ENCODE measurements around the gene RPL12.

RPL12 gene

DNA sequence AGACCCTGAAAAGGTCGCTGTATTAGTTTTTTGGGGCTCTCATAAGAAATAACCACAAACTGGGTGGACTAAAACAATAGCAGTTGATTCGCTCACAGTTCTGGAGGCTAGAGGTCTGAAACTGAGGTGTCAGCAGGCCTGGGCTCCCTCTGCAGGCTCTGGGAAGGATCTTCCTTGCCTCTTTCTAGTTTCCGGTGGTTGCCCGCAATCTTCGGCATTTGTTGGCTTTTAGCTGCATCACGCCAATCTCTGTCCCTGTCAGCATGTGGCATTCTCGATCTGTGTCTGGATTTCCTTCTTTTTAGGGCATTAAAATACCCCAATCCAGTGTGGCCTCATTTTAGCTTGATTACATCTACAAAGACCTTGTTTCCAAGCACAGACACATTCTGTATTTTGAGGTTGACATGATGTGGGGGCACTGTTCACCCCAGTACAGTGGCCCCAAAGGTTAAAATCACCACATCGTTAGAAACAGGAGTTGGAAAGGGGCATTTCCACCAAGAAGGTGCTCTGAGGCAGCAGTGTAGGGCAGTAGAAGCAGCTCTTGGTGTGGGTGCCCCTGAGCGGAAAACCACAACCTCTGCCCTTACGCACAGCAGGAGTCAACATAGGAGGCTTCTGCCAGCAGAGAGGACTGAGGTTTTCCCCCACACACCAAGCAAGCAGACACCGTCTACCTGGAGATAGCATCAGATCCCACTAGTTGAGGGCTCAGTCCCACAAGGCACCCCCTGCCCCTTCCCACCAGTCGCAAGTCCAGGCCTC is 13.5 kb downstream of the RPL12 start:
- peak; percentile 36 for DNase-seq

DNA sequence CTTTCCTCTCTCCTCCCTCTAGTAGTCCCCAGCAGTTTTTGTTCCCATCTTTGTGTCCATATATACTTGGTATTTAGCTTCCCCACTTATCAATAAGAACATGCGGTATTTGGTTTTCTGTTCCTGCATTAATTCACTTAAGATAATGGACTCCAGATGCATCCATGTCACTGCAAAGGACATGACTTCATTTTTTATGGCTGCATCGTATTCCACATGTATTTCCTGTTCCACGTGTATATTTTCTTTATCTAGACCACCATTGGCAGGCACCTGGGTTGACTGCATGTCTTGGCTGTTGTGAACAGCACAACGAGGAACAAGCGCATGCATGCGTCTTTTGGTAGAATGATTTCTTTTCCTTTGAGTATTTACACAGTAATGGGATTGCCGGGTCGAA is 20.8 kb downstream of the RPL12 start:
- DNase-seq, result no peak

- DNase-seq, result no peak
These were observed 22.9 kb downstream of the RPL12 start for GRCh38 chr9:127428348-127428747.

- DNase-seq, result peak; percentile 34
These were observed 24.4 kb downstream of the RPL12 start for GRCh38 chr9:127426756-127427155.

- DNase-seq, result no peak
These were observed 26.6 kb downstream of the RPL12 start for GRCh38 chr9:127424676-127424999.

- DNase-seq, result peak; percentile 86
These were observed 27.1 kb downstream of the RPL12 start, which contains the start of gene ZNF79 for GRCh38 chr9:127423934-127424675. TSS of gene ZNF79 (plus strand) at chr9:127424382. CDS start at chr9:127424788, 406 bp downstream.

DNA sequence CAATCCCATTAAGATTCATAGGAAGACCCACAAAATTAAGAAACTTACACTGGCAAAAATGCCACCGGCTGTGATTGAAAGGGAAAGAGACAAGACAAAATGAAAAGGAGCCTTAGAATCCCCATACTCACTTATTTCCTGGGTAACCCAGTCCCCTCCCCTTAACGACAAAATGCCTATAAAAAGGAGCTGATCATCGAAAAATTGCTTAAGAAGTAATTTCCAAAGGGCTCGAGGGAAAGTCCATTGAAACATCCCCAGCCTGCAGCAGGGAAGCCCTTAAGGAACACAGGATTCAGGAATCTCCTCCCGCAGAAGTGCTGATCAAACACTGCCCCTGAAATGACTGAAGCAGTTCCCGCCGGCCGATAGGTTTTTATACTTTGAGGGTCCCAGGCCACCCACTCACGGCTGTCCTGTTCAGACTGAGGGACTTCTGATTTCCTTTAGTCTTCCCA is 27.7 kb downstream of the RPL12 start:
- DNase-seq, result no peak

- DNase-seq, result no peak
These were observed 28.4 kb downstream of the RPL12 start for GRCh38 chr9:127422787-127423186.

- DNase-seq, result no peak
These were observed 28.9 kb downstream of the RPL12 start for GRCh38 chr9:127422133-127422782.

- no peak for DNase-seq
These were observed 30.1 kb downstream of the RPL12 start for GRCh38 chr9:127421057-127421456.

- DNase-seq, result no peak
These were observed 31.9 kb downstream of the RPL12 start for GRCh38 chr9:127419348-127419747.

DNA sequence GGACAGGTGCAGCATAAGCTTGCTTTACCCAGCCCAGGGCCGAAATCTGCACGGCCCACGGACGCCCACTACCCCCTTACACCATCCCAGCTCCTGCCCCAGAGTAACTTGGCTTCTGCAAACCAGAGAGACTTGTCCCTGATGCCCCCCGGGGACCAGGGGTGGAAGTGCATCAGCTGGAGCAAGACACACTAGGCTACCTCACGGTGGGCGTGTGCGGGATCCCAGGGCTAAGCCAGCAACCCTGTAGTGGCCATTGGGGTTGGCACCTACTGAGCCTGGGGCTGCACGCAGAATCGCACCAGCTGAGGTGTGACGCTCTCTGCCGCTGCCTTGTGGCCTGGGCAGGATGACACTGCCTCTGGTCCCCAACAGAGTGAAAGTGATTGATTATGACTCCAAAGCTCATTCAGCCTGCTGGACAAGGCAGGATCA is 33.2 kb downstream of the RPL12 start:
- DNase-seq, result peak; percentile 33

GRCh38 chr9:127417131-127418036 is 33.8 kb downstream of the RPL12 start:
- no peak for DNase-seq

DNA sequence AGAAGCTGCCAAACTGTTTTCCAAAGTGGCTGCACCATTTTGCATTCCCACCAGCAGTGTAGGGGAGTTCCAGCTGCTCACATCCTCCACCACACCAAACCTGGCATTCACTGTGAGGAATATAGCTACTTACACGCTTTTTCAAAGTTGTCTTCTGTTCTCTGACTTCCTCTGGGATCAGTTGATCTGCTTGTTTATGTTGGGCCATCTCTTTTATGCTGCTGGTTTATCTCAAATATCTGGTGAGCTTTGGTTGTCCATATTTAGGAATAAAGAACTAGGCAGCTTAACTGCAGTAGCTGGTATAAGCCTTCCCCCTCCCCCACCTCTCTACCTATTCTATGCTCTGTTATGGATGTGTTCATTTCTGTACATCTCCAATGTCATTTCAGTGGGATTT is 35.5 kb downstream of the RPL12 start:
- no peak for DNase-seq

GRCh38 chr9:127415141-127415540 is 36.1 kb downstream of the RPL12 start:
- no peak for DNase-seq

- no peak for DNase-seq
These were observed 40.1 kb downstream of the RPL12 start for GRCh38 chr9:127411122-127411521.

- no peak for DNase-seq
These were observed 43.7 kb downstream of the RPL12 start for GRCh38 chr9:127407492-127407843.

DNA sequence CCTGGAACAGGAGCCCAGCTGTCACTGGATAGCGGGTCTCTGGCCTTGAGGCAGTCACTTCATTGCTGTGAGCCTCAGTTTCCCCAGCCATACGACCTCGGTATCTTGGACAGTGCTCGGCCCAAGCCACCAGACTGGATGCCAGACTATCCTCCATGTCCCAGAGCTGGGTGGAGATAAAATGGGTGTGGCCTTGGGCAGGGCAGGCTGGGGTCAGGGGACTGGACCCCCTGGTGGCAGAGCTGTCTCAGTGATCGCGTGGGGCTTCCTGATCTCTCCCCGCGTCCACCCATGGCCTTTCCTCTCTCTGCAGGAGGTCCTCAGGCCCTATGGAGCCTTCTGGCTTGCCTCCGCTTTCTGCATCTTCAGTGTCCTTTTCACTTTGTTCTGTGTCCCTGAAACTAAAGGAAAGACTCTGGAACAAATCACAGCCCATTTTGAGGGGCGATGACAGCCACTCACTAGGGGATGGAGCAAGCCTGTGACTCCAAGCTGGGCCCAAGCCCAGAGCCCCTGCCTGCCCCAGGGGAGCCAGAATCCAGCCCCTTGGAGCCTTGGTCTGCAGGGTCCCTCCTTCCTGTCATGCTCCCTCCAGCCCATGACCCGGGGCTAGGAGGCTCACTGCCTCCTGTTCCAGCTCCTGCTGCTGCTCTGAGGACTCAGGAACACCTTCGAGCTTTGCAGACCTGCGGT is 44.3 kb downstream of the RPL12 start:
- no peak for DNase-seq

DNA sequence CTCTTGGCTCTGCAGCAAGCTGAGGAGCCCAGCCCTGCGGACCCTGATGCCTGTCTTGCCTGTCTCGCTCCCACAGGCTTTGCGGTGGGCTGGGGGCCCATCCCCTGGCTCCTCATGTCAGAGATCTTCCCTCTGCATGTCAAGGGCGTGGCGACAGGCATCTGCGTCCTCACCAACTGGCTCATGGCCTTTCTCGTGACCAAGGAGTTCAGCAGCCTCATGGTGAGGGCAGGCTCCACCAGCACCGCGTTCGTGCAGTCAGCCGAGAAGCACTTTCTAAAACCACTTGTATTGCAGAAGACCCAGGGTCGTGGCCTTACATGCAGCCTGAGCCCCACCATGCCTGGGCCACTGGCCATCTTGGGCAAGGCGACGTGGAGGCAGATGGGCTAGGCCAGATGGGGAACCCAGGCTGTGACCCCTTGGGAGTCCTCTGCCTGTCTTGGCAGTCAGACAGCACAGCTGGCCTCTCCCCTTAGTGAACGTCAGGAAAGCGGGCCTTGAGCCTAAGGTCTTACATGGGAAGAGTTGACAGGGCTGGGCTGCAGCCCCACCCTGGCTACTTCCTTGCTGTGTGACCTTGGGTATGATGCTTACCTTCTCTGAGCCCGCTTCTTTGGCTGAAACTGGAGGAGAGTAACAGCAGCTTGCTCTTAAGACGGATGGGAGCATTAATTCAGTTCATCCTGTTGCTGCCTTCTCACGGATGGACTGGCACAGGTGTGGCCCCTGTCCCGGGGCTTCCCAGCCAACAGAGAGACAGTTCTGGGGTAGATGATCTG is 45.7 kb downstream of the RPL12 start:
- DNase-seq, result no peak

- DNase-seq, result no peak
These were observed 46.6 kb downstream of the RPL12 start for GRCh38 chr9:127404631-127405030.

DNA sequence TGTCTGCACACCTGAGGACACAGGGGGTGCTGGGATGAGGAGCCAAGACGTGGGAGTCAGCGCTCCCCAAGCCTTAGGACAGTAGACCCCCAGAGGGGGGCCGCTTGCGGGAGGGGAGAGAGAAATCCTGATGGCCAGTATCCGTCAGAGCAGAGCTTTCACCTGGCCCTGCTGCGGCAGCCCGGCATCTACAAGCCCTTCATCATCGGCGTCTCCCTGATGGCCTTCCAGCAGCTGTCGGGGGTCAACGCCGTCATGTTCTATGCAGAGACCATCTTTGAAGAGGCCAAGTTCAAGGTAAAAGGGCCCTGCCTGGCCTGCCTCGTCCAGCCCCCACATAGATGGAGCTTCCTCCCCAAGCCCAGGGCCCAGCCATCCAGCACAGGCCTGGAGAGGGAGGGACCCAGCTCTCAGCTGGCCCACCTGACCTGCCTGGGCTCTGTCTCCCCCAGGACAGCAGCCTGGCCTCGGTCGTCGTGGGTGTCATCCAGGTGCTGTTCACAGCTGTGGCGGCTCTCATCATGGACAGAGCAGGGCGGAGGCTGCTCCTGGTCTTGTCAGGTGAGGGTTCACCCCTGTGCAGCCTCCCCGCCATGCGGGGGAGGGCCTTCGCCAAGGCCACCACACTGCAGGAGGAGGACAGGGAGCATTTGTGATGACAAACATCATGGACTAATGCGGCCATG is 47.6 kb downstream of the RPL12 start:
- DNase-seq, result no peak

Measured in CD4-positive, alpha-beta T cell treated with Interleukin-4 for 4 hours (primary cell).